CD4-positive, alpha-beta T cell (primary cell): ENCODE data around the gene SERGEF. TPM values are rescaled to one million over a fixed set of nuclear protein-coding genes. Genes with fewer than 3 reads are reported as not detected.

ENCODE experiments used
- ATAC-seq: fragments of 200-7000 bp; cut with Tn5 transposase; one replicate; pipeline ENCODE4 v1.10.0; 2022; ENCODE audit warnings: mild to moderate bottlenecking; ENCODE audit not compliant: poor library complexity
- CTCF ChIA-PET: fragments of 350-600 bp; sonication (Branson Sonifier 250); formaldehyde crosslinking; loops from one replicate; lab custom pipeline; 2021; ENCODE audit warnings: antibody characterized with exemption, inconsistent platforms; lab: Charles Lee
- POLR2A ChIA-PET: fragments of 350-600 bp; sonication (Branson Sonifier 250); formaldehyde crosslinking; loops from one replicate; lab custom pipeline; 2021; ENCODE audit warnings: antibody characterized with exemption, inconsistent platforms; lab: Charles Lee
- DNase-seq, 14 experiments: peaks; one replicate each; pipeline ENCODE4 v3.0.0-alpha.2; 2013 to 2020; ENCODE audit warnings: mixed read lengths in 2 of 14
- H3K27ac ChIP-seq, 2 donors: one replicate each; pipeline versions ENCODE4 v1.5.1 to v1.7.0; 2013; ENCODE audit warnings: low read length in 2 of 2, low read depth in 1 of 2, mild to moderate bottlenecking in 1 of 2
- H3K27me3 ChIP-seq, 2 experiments: 1 replicate in 1 of 2; 2 replicates in 1 of 2; pipeline versions ENCODE4 v1.6.1 to v1.7.0; 2013; ENCODE audit warnings: low read length in 2 of 2, control low read depth in 1 of 2, mild to moderate bottlenecking in 1 of 2, moderate library complexity in 1 of 2; ENCODE audit not compliant: insufficient read depth in 2 of 2, control insufficient read depth in 1 of 2
- H3K36me3 ChIP-seq: one replicate; pipeline ENCODE4 v1.6.1; 2013; ENCODE audit warnings: low read length, control low read depth; ENCODE audit not compliant: insufficient read depth
- H3K4me1 ChIP-seq: one replicate; pipeline ENCODE4 v1.6.1; 2013; ENCODE audit warnings: low read length, control low read depth; ENCODE audit not compliant: insufficient read depth
- H3K4me3 ChIP-seq: one replicate; pipeline ENCODE4 v1.5.1; 2013; ENCODE audit warnings: mild to moderate bottlenecking, low read length, moderate library complexity
- H3K9me3 ChIP-seq, 2 experiments: 1 replicate in 1 of 2; 2 replicates in 1 of 2; pipeline versions ENCODE4 v1.6.1 to v1.7.0; 2013; ENCODE audit warnings: low read length in 2 of 2, mild to moderate bottlenecking in 2 of 2, control low read depth in 1 of 2, moderate library complexity in 1 of 2; ENCODE audit not compliant: control insufficient read depth in 1 of 2, insufficient read depth in 1 of 2
- H3K27ac Mint-ChIP-seq: one replicate; pipeline ENCODE4 v1.8.0; 2020; ENCODE audit warnings: mixed read lengths
- H3K27me3 Mint-ChIP-seq: one replicate; pipeline ENCODE4 v1.8.0; 2021; ENCODE audit warnings: mixed read lengths
- H3K36me3 Mint-ChIP-seq: one replicate; pipeline ENCODE4 v1.8.0; 2021; ENCODE audit warnings: low read depth, mixed read lengths
- H3K4me1 Mint-ChIP-seq: one replicate; pipeline ENCODE4 v1.8.0; 2021; ENCODE audit warnings: low read depth, mixed read lengths
- H3K4me3 Mint-ChIP-seq: one replicate; pipeline ENCODE4 v1.8.0; 2020; ENCODE audit warnings: mild to moderate bottlenecking, mixed read lengths
- H3K9me3 Mint-ChIP-seq: one replicate; pipeline ENCODE4 v1.8.0; 2020; ENCODE audit warnings: mixed read lengths
- CTCF ChIP-seq: fragments of 200-600 bp; IDR thresholded peaks from one replicate; pipeline ENCODE4 v1.8.0; 2022; ENCODE audit warnings: antibody characterized with exemption, mild to moderate bottlenecking
- intact Hi-C, 2 experiments: fragments of 100-400 bp; cut with DNase I in 1 of 2; cut with micrococcal nuclease in 1 of 2; formaldehyde crosslinking; loops; one replicate each; pipeline versions ENCODE4 v1.15.1 to v1.9.0; 2023 to 2025; cut with DNase I, micrococcal nuclease
- total RNA-seq, 174 experiments: library from RNA in 2 of 174; stranded (reverse) in 2 of 174; gene quantifications; one replicate each; pipeline ENCODE4 v1.2.3 and lab custom pipeline; 2021 to 2026

SERGEF gene
- total RNA-seq, 2 experiments from 2014 or later, result 35.2 to 37.1 TPM

- ChIA-PET POLR2A (no interaction called here), CTCF (no interaction called here)
- Mint-ChIP-seq H3K27me3 (no peaks in the 10 kb centered on the region), H3K4me3 (no peak overlapping the region), H3K36me3 (peaks cover 6% of the 10 kb centered on the region), H3K9me3 (no peaks in the 10 kb centered on the region), H3K4me1 (no peaks in the 10 kb centered on the region), H3K27ac (no peak overlapping the region)
- Histone ChIP-seq H3K36me3 (peaks cover 4% of the 10 kb centered on the region), H3K9me3 (no peaks in the 10 kb centered on the region), H3K27ac (no peak overlapping the region), H3K27me3 (no peaks in the 10 kb centered on the region), H3K4me3 (no peak overlapping the region), H3K4me1 (no peaks in the 10 kb centered on the region)
- ATAC-seq (no peak), DNase-seq (no peak)
- intact Hi-C loops, result no loop called here
- TF ChIP-seq CTCF, result no peak
Measured at GRCh38 chr11:17782145-17782544, 230.7 kb downstream of the SERGEF start.

DNA sequence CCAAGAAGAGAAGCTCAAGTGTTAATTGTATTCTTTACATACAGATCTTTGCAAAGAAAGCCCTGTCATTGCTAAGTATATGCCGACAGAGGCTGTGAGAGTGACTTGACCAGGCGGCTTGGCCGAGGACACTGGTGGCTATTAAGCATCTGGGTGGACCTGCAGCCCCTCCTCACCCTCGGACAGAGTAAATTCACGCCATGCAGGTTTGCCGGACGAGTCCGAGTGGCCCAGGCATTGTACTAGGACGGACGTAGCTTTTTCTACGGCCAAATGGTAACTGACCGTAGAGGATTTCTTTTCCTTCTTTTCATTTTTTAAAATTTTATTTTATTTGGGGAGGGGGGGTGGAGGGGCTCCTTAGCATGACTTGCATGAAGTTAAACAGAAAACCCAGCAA is 231.2 kb downstream of the SERGEF start:
- no peaks in the 10 kb centered on the region for H3K9me3 ChIP-seq
- no peak overlapping the region for H3K4me3 ChIP-seq
- TF ChIP-seq CTCF, result no peak
- no peak overlapping the region for H3K27ac Mint-ChIP-seq
- H3K4me1 ChIP-seq, result no peaks in the 10 kb centered on the region
- H3K9me3 Mint-ChIP-seq, result no peaks in the 10 kb centered on the region
- no peaks in the 10 kb centered on the region for H3K36me3 ChIP-seq
- no peak for DNase-seq
- H3K27me3 ChIP-seq, result no peaks in the 10 kb centered on the region
- intact Hi-C loops, result no loop called here
- no peak for ATAC-seq
- no peaks in the 10 kb centered on the region for H3K27me3 Mint-ChIP-seq
- ChIA-PET POLR2A (no interaction called here), CTCF (no interaction called here)
- H3K4me3 Mint-ChIP-seq, result no peak overlapping the region
- no peaks in the 10 kb centered on the region for H3K4me1 Mint-ChIP-seq
- H3K27ac ChIP-seq, result no peak overlapping the region
- peaks cover 6% of the 10 kb centered on the region for H3K36me3 Mint-ChIP-seq

DNA sequence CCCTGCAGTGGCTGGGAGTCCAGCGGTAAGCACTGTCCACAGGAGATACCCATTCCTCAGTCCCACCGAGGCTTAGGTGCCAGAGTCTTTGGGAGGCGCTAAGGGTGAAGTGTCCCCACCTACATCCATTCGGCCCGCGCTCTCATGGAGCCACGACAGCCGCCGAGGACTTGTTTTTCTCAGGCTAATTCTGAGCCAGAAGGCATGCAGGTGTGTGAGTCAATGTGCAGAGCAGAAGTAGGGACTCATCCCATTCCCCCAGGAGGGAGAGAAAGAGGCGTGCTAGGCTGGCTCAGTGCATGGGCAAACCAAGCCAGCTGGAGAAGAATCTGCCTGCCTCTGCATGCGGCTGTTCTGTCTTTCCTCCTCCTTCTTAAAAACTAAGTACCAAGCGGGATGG is 231.6 kb downstream of the SERGEF start:
- H3K27me3 ChIP-seq, result no peaks in the 10 kb centered on the region
- no peaks in the 10 kb centered on the region for H3K36me3 ChIP-seq
- H3K4me1 ChIP-seq, result no peaks in the 10 kb centered on the region
- H3K27ac ChIP-seq, result no peak overlapping the region
- ChIA-PET CTCF (no interaction called here), POLR2A (no interaction called here)
- Mint-ChIP-seq H3K27ac (no peak overlapping the region), H3K4me1 (no peaks in the 10 kb centered on the region), H3K9me3 (no peaks in the 10 kb centered on the region), H3K4me3 (no peak overlapping the region), H3K36me3 (peaks cover 6% of the 10 kb centered on the region), H3K27me3 (no peaks in the 10 kb centered on the region)
- no peak overlapping the region for H3K4me3 ChIP-seq
- ATAC-seq, result no peak
- no peaks in the 10 kb centered on the region for H3K9me3 ChIP-seq
- intact Hi-C loops, result no loop called here
- DNase-seq, result no peak
- no peak for TF ChIP-seq CTCF
